MM.1S (cell line): ENCODE measurements around the gene MRPL4.

Source experiments
- DNase-seq: peaks from one replicate; pipeline ENCODE4 v3.0.0-alpha.2; 2015
- H2AFZ ChIP-seq: fragments of 300-600 bp; sonication (generic); 2 replicates; pipeline ENCODE4 v1.6.0; 2016; ENCODE audit warnings: antibody characterized with exemption, low read length
- H3F3A ChIP-seq: fragments of 300-600 bp; sonication (generic); 2 replicates; pipeline ENCODE4 v1.6.1; 2016; ENCODE audit warnings: mild to moderate bottlenecking, antibody characterized with exemption, low read length, moderate library complexity, mixed read lengths; ENCODE audit not compliant: insufficient read depth
- H3K27ac ChIP-seq: fragments of 300-600 bp; sonication (generic); 2 replicates; pipeline ENCODE4 v1.5.1; 2016; ENCODE audit warnings: mild to moderate bottlenecking, low read length
- H3K27me3 ChIP-seq: fragments of 300-600 bp; sonication (generic); replicated peaks from 2 replicates; pipeline ENCODE4 v1.6.0; 2016; ENCODE audit warnings: low read length; ENCODE audit not compliant: insufficient read depth
- H3K36me3 ChIP-seq: fragments of 300-600 bp; sonication (generic); replicated peaks from 2 replicates; pipeline ENCODE4 v1.6.1; 2016; ENCODE audit warnings: mild to moderate bottlenecking, low read length, mixed read lengths; ENCODE audit not compliant: insufficient read depth
- H3K4me1 ChIP-seq: fragments of 300-600 bp; sonication (generic); 2 replicates; pipeline ENCODE4 v1.6.1; 2016; ENCODE audit warnings: low read length, mixed read lengths
- H3K4me2 ChIP-seq: fragments of 300-600 bp; sonication (generic); 2 replicates; pipeline ENCODE4 v1.6.0; 2016; ENCODE audit warnings: low read depth, low read length
- H3K4me3 ChIP-seq: fragments of 300-600 bp; sonication (generic); 2 replicates; pipeline ENCODE4 v1.5.1; 2016; ENCODE audit warnings: low read length, mixed read lengths
- H3K79me2 ChIP-seq: fragments of 300-600 bp; sonication (generic); 2 replicates; pipeline ENCODE4 v1.6.1; 2016; ENCODE audit warnings: mixed run types, low read length, mixed read lengths
- H3K9ac ChIP-seq: fragments of 300-600 bp; sonication (generic); 2 replicates; pipeline ENCODE4 v1.6.1; 2016; ENCODE audit warnings: low read length, mixed read lengths
- H3K9me2 ChIP-seq: fragments of 300-600 bp; sonication (generic); replicated peaks from 2 replicates; pipeline ENCODE4 v1.6.1; 2016; ENCODE audit warnings: mild to moderate bottlenecking, low read length, mixed read lengths; ENCODE audit not compliant: insufficient read depth
- H3K9me3 ChIP-seq: fragments of 300-600 bp; sonication (generic); replicated peaks from 2 replicates; pipeline ENCODE4 v1.6.1; 2016; ENCODE audit warnings: mild to moderate bottlenecking, low read length, mixed read lengths; ENCODE audit not compliant: insufficient read depth
- H4K20me1 ChIP-seq: fragments of 300-600 bp; sonication (generic); 2 replicates; pipeline ENCODE4 v1.6.1; 2016; ENCODE audit warnings: mild to moderate bottlenecking, low read length, moderate library complexity, mixed read lengths; ENCODE audit not compliant: insufficient read depth
- CTCF ChIP-seq: fragments of 300-600 bp; sonication (generic); IDR thresholded peaks from 2 replicates; pipeline ENCODE4 v1.5.1; 2016; ENCODE audit warnings: antibody characterized with exemption, low read length, mixed read lengths
- EZH2 ChIP-seq: fragments of 300-600 bp; sonication (generic); optimal IDR thresholded peaks from 2 replicates; pipeline ENCODE3; 2017; ENCODE audit warnings: low read depth, mild to moderate bottlenecking, antibody characterized with exemption, low read length, mixed read lengths
- EZH2phosphoT487 ChIP-seq: fragments of 300-600 bp; sonication (generic); IDR thresholded peaks from 2 replicates; pipeline ENCODE4 v1.6.1; 2018; ENCODE audit warnings: antibody characterized with exemption, low read length

The MRPL4 gene

GRCh38 chr19:10217085-10217484 lies 34.9 kb upstream of the MRPL4 start:
- Histone ChIP-seq H3K36me3 (no peaks in the 10 kb centered on the region), H3K9me2 (no peaks in the 10 kb centered on the region), H4K20me1 (no peaks in the 10 kb centered on the region), H3K4me1 (peaks cover 31% of the 10 kb centered on the region), H3K4me2 (no peak overlapping the region), H3K27me3 (no peaks in the 10 kb centered on the region), H3K4me3 (no peak overlapping the region), H3K27ac (no peak overlapping the region), H2AFZ (no peak overlapping the region), H3K9me3 (no peaks in the 10 kb centered on the region), H3K79me2 (peaks cover 19% of the 10 kb centered on the region), H3F3A (peaks cover 28% of the 10 kb centered on the region), H3K9ac (no peak overlapping the region)
- no peak for DNase-seq
- TF ChIP-seq EZH2phosphoT487 (no peak), EZH2 (no peak), CTCF (no peak)

- peak; percentile 98 for DNase-seq
- H3K4me1 ChIP-seq: peaks cover 51% of the 10 kb centered on the region
- H3K9ac ChIP-seq: peak overlapping the region; percentile 19; the same call in 1 of the 2 replicates
- peak overlapping the region; percentile 30; the same call in 1 of the 2 replicates for H3K4me2 ChIP-seq
- peaks cover 33% of the 10 kb centered on the region for H3K79me2 ChIP-seq
- H2AFZ ChIP-seq: no peak overlapping the region
- H3K9me3 ChIP-seq: no peaks in the 10 kb centered on the region
- peak overlapping the region; percentile 96 for H3K27ac ChIP-seq
- peaks cover 42% of the 10 kb centered on the region for H3F3A ChIP-seq
- H3K9me2 ChIP-seq: no peaks in the 10 kb centered on the region
- H3K36me3 ChIP-seq: no peaks in the 10 kb centered on the region
- H3K4me3 ChIP-seq: no peak overlapping the region
- no peaks in the 10 kb centered on the region for H4K20me1 ChIP-seq
- H3K27me3 ChIP-seq: no peaks in the 10 kb centered on the region
- TF ChIP-seq EZH2phosphoT487 (no peak), CTCF (peak; percentile 79), EZH2 (no peak)
Observed at GRCh38 chr19:10219678-10220077, 32.3 kb upstream of the MRPL4 start.

GRCh38 chr19:10220695-10221094 lies 31.3 kb upstream of the MRPL4 start:
- Histone ChIP-seq H3K4me3 (no peak overlapping the region), H3K36me3 (no peaks in the 10 kb centered on the region), H3K27ac (peak overlapping the region; percentile 96), H3K27me3 (no peaks in the 10 kb centered on the region), H3F3A (peaks cover 42% of the 10 kb centered on the region), H3K9me2 (no peaks in the 10 kb centered on the region), H3K9ac (0 out of 2 replicates have a peak overlapping the region, but pooled peaks have one; percentile 44), H3K4me2 (peak overlapping the region; percentile 38; the same call in 1 of the 2 replicates), H2AFZ (no peak overlapping the region), H3K4me1 (peaks cover 51% of the 10 kb centered on the region), H3K79me2 (peaks cover 39% of the 10 kb centered on the region), H3K9me3 (no peaks in the 10 kb centered on the region), H4K20me1 (no peaks in the 10 kb centered on the region)
- no peak for TF ChIP-seq CTCF
- TF ChIP-seq EZH2phosphoT487: no peak
- TF ChIP-seq EZH2: no peak
- no peak for DNase-seq
